ENCODE data around the gene SHOC2.

SHOC2 gene

DNA sequence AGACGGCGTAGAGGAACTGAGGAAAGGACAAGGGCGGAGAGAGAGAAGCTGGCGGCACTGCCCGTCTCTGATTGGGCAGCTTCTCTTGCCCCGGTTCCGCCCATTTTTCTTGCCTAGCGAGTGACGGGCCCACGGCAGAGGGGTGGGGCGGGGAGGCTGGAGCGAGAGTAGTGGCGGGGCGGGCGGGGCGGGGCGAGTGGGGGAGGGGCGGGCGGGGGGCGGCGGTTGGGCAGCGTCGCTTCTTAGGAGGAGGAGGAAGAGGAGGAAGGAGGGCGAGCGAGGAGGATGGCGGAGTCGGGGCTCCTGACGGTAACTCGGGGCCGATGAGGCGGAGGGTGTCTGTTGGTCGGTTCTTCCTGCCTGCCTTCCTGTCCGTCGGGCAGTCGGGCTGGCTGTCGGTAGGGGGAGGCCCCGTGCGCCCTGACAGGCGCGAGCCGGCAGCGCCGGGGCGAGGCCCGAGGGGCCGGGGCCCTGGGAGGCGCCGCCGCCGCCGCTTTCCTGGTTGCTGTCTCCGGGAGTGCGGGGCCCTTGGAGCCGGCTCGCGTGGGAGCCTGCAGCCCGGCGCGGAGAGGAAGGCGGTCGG is at the start of gene SHOC2:
TSS of gene SHOC2 (plus strand) at position 256 of the 583 bp plus-strand sequence. CDS start 44,755 bp downstream, outside the sequence.
- peak; percentile 95 to 99 for DNase-seq (ENCODE audit: low read depth in 2 of 2)

GRCh38 chr10:110870823-110871297 is 48.5 kb upstream of the SHOC2 start:
- DNase-seq (ENCODE audit: low read depth in 2 of 2) = no peak

DNA sequence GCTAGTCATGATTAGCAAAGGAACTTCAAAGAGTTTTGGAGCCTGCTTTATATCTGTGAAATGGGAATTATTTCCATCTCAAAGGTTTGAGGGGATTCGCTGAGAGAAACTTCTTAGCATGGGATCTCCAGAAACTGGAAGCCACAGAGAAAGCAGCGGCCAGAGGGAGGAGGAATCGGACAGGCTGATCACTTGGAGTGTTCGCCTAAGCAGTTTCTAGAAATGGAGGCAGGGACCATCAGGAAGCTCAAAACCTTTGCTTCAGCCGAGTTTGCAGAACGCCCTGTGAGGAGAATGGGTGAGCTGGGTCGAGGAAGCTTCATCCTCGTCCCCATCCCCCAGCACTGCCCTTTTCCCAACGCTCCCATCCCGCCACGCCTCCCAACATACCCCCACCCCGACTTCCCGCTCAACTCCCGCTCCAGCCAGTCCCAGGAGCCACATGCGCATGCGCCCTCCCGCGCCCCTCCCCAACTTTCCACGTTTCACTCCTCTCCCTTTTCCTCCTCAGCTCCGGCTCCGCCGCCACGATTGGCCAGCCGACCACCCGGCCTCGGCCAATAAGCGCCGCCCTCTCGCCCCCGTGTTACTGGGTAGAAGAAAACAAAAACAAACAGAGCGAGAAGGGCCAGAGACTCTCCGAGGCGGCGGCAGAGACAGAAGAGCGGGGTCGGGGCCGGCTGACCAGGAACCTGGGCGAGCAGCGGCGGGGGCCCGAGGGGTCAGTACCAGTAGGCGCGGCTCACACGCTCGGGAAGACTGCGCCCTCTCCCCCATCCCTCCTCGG is 47.9 kb upstream of the SHOC2 start, which contains the start of gene PDCD4:
TSS of gene PDCD4 (plus strand) at position 631 of the 787 bp plus-strand sequence. CDS start 4,100 bp downstream, outside the sequence.
- peak; percentile 94 to 96 for DNase-seq (ENCODE audit: low read depth in 2 of 2)

DNA sequence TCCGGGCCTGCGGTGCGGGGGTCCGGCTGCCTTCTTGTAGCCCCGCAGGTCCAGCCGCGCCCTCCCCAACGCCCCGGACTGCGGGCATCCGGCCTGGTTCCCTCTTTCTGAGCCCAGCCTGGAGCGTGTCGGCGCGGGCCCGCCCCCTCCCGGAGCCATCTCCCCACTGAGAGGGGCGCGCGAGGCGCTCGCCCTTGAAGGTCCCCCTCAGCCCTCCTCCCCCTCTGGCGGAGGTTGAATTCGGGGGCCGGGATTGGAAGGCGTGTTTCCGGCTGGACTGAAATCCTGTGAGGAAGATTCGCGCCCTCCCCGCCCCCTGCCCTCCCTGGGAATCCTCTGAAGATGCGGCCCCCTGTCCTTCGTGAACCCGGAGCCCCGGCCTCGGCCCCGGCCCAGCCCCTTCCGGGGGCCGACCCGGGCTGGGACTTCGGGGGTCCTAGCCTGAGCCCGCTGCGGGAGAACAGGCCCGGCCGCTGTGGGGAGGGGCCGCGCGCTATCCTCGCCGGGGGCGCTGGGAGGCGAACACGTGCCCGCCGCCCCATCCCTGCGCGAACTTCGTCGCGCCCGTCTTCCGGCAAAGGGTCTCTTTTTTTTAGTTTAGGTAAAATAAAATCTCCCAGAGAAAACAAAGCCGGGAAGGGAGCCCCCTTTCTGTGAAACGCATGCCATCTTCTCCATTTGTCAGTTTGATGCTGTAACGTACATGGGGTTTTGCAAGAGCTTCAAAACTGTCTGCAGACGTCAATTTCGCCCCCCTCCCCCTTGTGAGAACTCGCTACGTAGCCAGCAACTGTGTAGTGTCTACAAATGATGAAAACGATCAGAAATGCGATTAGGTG is 47.0 kb upstream of the SHOC2 start:
- peak; percentile 53 to 62 for DNase-seq (ENCODE audit: low read depth in 2 of 2)

- no peak for DNase-seq (ENCODE audit: low read depth in 2 of 2)
Measured at GRCh38 chr10:110872984-110873923, 46.1 kb upstream of the SHOC2 start.

GRCh38 chr10:110873951-110874350 is 45.5 kb upstream of the SHOC2 start:
- DNase-seq (ENCODE audit: low read depth in 2 of 2) = no peak

GRCh38 chr10:110876000-110876399 is 43.4 kb upstream of the SHOC2 start:
- DNase-seq (ENCODE audit: low read depth in 2 of 2) = no peak

GRCh38 chr10:110876788-110877187 is 42.6 kb upstream of the SHOC2 start:
- no peak for DNase-seq (ENCODE audit: low read depth in 2 of 2)

GRCh38 chr10:110880012-110880411 is 39.4 kb upstream of the SHOC2 start:
- no peak for DNase-seq (ENCODE audit: low read depth in 2 of 2)

- DNase-seq (ENCODE audit: low read depth in 2 of 2) = no peak
Measured at GRCh38 chr10:110881247-110881646, 38.2 kb upstream of the SHOC2 start.

- DNase-seq (ENCODE audit: low read depth in 2 of 2) = no peak
Measured at GRCh38 chr10:110881905-110882304, 37.5 kb upstream of the SHOC2 start.

GRCh38 chr10:110883924-110884323 is 35.5 kb upstream of the SHOC2 start:
- DNase-seq (ENCODE audit: low read depth in 2 of 2) = no peak

DNA sequence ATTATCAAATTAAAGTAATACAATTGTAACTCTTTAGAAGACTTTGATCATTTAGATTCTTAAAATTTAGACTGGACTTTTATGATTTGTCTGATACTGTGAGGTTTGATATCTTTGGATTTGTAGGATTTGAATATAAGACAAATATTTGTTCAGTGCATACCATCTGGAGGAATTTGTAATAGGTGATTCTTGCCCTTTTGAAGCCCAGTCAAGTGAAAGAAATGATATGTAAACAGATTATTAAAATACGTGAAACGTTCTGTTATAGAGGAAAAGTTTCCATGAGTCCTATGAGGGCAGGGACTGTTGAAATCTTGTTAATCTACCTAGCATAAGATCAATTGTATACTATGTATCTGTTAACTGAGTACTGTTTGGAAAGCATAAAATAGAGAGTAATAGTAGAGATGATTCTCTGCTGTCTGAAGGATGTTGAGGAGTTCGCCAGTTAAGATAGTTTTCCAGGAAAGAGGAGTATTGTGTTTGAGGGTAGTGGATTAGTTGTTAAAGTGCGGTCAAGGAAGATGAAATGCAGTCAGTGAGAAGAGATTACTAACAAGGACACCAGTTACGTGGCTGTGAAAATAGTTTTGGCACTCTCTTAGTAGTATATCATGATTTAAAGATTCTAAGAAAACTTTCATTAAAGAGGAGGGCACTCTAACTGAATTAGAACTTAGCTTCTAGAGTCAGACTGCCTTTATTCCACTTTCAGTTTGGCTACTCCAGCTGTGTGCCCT is 33.3 kb upstream of the SHOC2 start:
- DNase-seq (ENCODE audit: low read depth in 2 of 2) = no peak

GRCh38 chr10:110887560-110887959 is 31.8 kb upstream of the SHOC2 start:
- DNase-seq (ENCODE audit: low read depth in 2 of 2) = no peak

DNA sequence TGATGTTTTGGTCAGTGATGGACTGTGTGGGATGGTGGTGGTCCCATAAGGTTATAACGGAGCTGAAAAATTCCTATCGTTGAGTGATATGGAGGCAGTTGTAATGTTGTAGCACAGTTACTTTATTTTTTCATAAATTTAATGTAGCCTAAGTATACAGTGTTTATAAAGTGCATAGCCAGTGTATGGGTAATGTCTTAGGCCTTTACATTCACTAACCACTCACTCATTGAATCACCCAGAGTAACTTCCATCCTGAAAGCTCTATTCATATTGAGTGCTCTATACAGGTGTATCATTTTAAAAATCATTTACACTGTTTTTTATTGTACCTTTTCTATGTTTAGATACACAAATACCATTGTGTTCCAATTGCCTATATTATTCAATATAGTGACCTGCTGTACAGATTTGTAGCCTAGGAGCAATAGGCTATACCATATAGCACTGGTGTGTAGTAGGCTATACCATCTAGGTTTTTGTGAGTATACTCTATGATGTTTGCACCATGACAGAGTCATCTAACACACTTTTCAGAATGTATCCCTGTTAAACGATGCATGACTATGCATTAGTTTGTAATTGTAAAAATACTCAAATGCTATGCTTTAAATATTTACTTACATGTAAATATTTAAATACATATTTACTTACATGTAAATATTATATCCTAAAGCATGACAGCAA is 26.7 kb upstream of the SHOC2 start:
- DNase-seq (ENCODE audit: low read depth in 2 of 2) = no peak

- DNase-seq (ENCODE audit: low read depth in 2 of 2) = no peak
Measured at GRCh38 chr10:110893559-110894179, 25.7 kb upstream of the SHOC2 start.

DNA sequence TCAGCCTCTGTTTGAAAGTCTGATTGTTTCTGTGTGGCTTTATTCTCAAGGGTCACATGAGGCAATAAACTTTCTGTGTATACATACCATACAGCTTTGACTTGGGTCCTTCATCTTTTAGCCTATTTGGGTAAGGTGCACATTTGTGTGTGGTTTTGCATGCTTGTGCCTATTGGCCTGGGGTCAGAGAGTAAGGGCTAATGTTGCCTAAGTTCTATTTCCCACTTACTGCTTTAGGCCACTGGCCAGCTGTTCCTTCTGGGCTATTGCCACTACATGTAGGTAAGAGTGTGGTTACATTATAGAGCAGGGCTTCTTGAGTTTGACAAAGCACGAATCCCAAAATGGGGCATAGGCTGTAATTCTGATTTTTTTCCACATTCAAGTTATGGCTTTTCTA is 22.2 kb upstream of the SHOC2 start:
- no peak for DNase-seq (ENCODE audit: low read depth in 2 of 2)

GRCh38 chr10:110898391-110898790 is 21.0 kb upstream of the SHOC2 start:
- DNase-seq (ENCODE audit: low read depth in 2 of 2) = no peak

GRCh38 chr10:110900983-110901382 is 18.4 kb upstream of the SHOC2 start:
- no peak for DNase-seq (ENCODE audit: low read depth in 2 of 2)

Data from stimulated activated CD4-positive, alpha-beta T cell treated with anti-CD3 and anti-CD28 coated beads, Interleukin-4, amount 100 ng/mL, for 48 hours (primary cell).